ENCODE measurements around the gene RNF115. TPM values are rescaled to one million over a fixed set of nuclear protein-coding genes. Genes with fewer than 3 reads are reported as not detected.

Gene RNF115
- polyA plus RNA-seq, 1 of the 3 experiments (the other 2 are of a cell fraction) = 4.8 TPM

DNA sequence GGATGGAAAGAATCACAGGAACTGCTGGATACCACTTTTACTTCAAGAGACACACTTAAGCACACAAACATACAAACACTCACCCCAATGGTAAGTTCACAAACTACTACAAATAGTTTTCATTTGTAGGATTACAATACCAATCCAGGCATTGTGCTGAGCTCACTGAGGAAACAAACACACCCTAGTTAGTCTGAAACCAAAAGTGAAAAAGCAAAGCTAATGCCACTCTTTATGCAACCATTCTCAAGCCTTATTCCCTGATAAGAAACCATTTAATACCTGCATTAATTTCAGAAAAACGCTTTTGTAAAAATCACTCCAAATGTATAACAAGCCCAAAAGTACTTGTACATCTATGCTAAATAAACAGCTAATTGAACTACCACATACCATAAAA is 38.3 kb downstream of the RNF115 start (continued):
- TF ChIP-seq ZBTB33 (IDR thresholded peaks at IDR 0.05; ENCODE audit: borderline replicate concordance, low read depth) = no peak

- DNase-seq = no peak
- H3K4me3 ChIP-seq (ENCODE audit: low read depth in 2 of 2, low read length in 1 of 2) = no peak overlapping the region
- no peak overlapping the region for H3K4me2 ChIP-seq
- no peak overlapping the region for H3K27ac ChIP-seq (ENCODE audit: low read depth in 2 of 2, low read length in 1 of 2)
- H3K36me3 ChIP-seq (replicated peaks in 1 of 2; ENCODE audit: control insufficient read depth in 1 of 2, insufficient read depth in 2 of 2, low read length in 1 of 2) = peaks cover 6 to 13% of the 10 kb centered on the region in 2 experiments
- ChIA-PET CTCF (no interaction called here), POLR2A (no interaction called here)
- peaks cover 18% of the 10 kb centered on the region for H3F3A ChIP-seq (replicated peaks; ENCODE audit: insufficient read depth)
- no peaks in the 10 kb centered on the region for H3K27me3 ChIP-seq (ENCODE audit: insufficient read depth)
- no peak for TF ChIP-seq GATA2 (CRISPR knock-in tag; IDR thresholded peaks at IDR 0.05)
- H3K9me2 ChIP-seq = no peaks in the 10 kb centered on the region
- H3K4me1 ChIP-seq (ENCODE audit: control insufficient read depth in 1 of 2, insufficient read depth in 2 of 2, low read depth in 1 of 2, low read length in 1 of 2) = peaks cover 0 to 13% of the 10 kb centered on the region in 2 experiments; a peak in 1 of 4 replicates
- peaks cover 6% of the 10 kb centered on the region; the same call in 1 of the 2 replicates for H3K79me2 ChIP-seq (ENCODE audit: insufficient read depth)
- no peak overlapping the region for H2AFZ ChIP-seq (ENCODE audit: low read depth)
- H3K9me3 ChIP-seq = no peaks in the 10 kb centered on the region
- WGBS (ENCODE audit: low lambda C conversion rate) = 93% methylated on average over 3 of the region's 3 CpGs
- no peak overlapping the region for H3K9ac ChIP-seq
- no peaks in the 10 kb centered on the region for H4K20me1 ChIP-seq (ENCODE audit: insufficient read depth)
Measured at GRCh38 chr1:145784409-145784808, 39.5 kb downstream of the RNF115 start.

DNA sequence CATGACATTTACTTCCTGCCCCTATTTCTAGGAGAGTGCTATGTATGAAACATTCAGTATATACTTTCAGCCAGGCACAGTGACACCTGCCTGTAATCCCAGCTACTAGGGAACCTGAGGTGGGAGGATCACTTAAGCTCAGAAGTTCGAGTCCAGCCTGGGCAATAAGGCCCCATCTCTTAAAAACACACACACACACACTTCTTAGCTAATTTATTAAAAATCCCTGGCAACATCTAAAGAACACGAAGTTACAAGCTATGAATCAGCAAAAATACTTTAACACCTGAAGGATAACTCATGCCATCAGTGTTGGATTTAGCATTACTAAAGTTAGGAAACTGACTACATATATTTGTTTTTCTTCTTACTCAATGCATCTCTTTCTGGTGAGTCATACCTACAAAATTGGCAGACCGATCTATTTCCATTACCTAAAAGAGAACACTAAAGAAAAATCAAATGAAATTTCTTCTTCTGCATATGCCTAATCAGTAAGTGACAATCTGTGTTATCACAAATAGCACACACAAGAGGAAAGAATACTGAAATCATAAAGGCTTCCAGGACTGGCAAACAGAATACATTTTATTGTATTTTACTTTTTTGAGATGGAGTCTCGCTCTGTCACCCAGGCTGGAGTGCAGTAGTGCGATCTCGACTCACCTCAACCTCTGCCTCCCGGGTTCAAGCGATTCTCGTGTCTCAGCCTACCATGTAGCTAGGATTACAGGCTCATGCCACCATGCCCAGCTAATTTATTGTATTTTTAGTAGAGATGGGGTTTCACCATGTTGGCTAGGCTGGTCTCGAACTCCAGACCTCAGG is 41.4 kb downstream of the RNF115 start:
- H2AFZ ChIP-seq (ENCODE audit: low read depth) = no peak overlapping the region
- H3K9me3 ChIP-seq = no peaks in the 10 kb centered on the region
- TF ChIP-seq JUND (IDR thresholded peaks at IDR 0.05) (peak; percentile 91), PBX3 (IDR thresholded peaks at IDR 0.05) (peak; percentile 52), NFIC (IDR thresholded peaks at IDR 0.05; ENCODE audit: borderline replicate concordance) (peak; percentile 72), MEF2A (IDR thresholded peaks at IDR 0.05; ENCODE audit: borderline replicate concordance, low read depth) (peak; percentile 86), EZH2phosphoT487 (IDR thresholded peaks at IDR 0.05; ENCODE audit: borderline replicate concordance, low read depth) (no peak), FOSL2 (IDR thresholded peaks at IDR 0.05; ENCODE audit: borderline replicate concordance, low read depth) (peak; percentile 88), TCF12 (IDR thresholded peaks at IDR 0.05) (peak; percentile 70), EP300 (IDR thresholded peaks at IDR 0.05; ENCODE audit: borderline replicate concordance in 1 of 2, low read depth in 1 of 2, low read length in 1 of 2) (0 out of 4 replicates have a peak, but pooled peaks of 1 of the 2 experiments have one; percentile 68), MXI1 (IDR thresholded peaks at IDR 0.05; ENCODE audit: low read depth, low read length) (no peak)
- TF ChIP-seq, protein P1, sequence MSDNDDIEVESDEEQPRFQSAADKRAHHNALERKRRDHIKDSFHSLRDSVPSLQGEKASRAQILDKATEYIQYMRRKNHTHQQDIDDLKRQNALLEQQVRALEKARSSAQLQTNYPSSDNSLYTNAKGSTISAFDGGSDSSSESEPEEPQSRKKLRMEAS (IDR thresholded peaks at IDR 0.05; ENCODE audit: low read depth) = no peak
- peaks cover 5% of the 10 kb centered on the region; the same call in 1 of the 2 replicates for H3K79me2 ChIP-seq (ENCODE audit: insufficient read depth)
- peaks cover 0 to 13% of the 10 kb centered on the region in 2 experiments; a peak in 1 of 4 replicates for H3K4me1 ChIP-seq (ENCODE audit: control insufficient read depth in 1 of 2, insufficient read depth in 2 of 2, low read depth in 1 of 2, low read length in 1 of 2)
- DNase-seq = no peak
- H3F3A ChIP-seq (replicated peaks; ENCODE audit: insufficient read depth) = peaks cover 13% of the 10 kb centered on the region
- WGBS (ENCODE audit: low lambda C conversion rate) = 68% methylated on average over 10 of the region's 10 CpGs
- peak overlapping the region in 1 of 2 experiments; percentile 81; a peak in 2 of 4 replicates for H3K27ac ChIP-seq (ENCODE audit: low read depth in 2 of 2, low read length in 1 of 2)
- no peaks in the 10 kb centered on the region for H3K27me3 ChIP-seq (ENCODE audit: insufficient read depth)
- CTCF ChIA-PET = interaction anchor here (0.7 to 1.6 kb wide), 2 partner anchors 11 to 63 kb away, joined by 3 read pairs; partner anchors contain the start of gene NUDT17
- POLR2A ChIA-PET = interaction anchor here (0.6 kb wide), 1 partner anchor 14 kb away, joined by 3 read pairs; no protein-coding TSS in a partner anchor
- peak overlapping the region; percentile 26; the same call in 1 of the 2 replicates for H3K4me2 ChIP-seq
- peaks cover 6 to 9% of the 10 kb centered on the region in 2 experiments for H3K36me3 ChIP-seq (replicated peaks in 1 of 2; ENCODE audit: control insufficient read depth in 1 of 2, insufficient read depth in 2 of 2, low read length in 1 of 2)
- no peaks in the 10 kb centered on the region for H4K20me1 ChIP-seq (ENCODE audit: insufficient read depth)
- H3K9me2 ChIP-seq = no peaks in the 10 kb centered on the region
- no peak overlapping the region for H3K4me3 ChIP-seq (ENCODE audit: low read depth in 2 of 2, low read length in 1 of 2)
- no peak overlapping the region for H3K9ac ChIP-seq
